ENCODE measurements around the gene SLIT1.
A peak's percentile ranks its signal among the peaks of the same experiment; 100 is the strongest.

The SLIT1 gene

DNA sequence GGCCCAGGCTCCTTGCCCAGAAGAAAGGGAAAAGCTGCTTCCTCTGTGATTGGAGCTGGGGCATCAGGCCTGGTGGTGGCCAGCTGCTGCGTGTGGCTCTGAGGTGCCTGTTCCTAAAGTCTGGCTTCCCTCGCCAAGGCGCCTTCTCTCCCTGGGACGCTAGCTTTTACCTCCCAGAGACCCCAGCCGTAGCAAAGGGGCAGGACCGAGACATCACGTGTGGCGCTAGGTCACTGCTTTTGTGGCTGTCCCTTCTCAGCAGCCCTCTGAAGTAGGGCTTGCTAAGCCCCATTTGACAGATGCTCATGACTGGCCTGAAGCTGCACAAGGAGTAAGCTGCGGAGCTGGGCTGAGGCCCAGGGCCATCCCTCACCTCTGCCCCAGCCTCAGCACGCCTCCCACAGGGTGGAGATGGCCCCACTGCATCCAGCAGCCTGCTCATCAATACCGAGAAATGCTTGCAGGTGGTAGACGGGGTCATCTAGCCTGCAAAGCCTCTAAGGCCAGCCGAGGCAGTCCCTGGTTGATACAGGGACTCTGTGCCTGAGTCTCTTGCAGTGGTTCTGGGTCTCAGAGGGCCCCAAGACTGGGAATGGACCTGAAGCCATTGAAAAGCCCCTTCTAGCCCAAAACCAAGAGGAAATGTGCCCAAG lies 182.5 kb downstream of the SLIT1 start:
- DNase-seq (ENCODE audit: low read depth, low spot score) = no peak

DNA sequence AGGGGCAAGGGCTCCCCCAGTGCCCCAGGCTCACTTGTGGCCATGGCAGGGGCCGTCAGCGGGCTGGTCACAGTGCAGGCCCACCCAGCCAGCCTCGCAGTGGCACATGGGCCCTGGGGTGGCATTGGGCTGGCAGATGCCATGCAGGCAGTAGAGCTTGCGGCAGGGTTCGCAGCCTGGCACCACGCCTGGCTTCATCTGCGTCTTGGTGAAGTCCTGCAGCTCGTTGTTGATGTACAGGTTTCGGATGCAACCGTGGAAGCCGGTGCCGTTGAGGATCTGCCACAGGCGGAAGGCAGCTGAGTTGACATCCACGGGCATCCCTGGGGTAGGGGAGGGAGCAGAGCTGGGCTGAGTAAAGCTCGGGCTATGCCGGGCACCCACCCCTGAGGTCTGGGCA lies 183.1 kb downstream of the SLIT1 start:
- no peak for DNase-seq (ENCODE audit: low read depth, low spot score)

DNA sequence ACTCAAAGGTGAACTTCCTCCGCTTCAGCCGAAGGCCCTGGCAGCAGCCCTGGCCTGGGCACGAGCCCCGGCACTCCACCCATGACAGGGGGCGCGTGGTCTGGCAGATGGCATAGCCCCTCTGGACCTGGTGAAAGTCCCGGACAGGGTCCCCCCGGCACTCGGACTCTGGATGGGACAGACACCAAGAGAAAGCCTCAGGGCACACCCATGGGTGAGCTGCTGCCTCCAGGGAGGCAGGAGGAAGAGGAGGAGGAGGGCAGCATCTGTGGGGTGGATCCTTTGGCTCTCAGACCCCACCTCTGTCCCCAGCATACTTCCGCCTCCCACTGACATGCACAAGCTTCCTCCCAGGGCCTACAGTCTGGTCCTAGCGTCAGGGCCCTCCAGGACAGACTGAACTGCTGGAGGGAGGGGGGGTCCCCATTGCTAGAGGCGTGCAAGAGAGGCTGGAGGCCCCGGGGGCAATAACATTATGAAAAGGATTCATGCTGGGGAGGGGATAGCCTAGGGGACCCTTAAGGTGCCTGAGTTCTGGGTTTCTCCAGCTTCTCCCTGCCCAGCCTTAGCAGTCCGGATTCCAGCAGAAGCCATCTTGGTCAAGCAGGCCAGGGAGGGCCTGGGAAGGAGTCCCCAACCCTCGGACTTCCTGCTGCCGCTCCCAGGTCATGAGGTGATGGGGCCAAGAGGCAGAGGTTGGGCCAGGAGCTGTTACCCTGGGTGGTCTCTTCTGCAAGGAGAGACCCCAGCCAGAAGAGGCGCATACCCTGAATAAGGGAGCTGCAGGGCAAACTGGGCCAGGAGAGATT lies 184.4 kb downstream of the SLIT1 start:
- no peak for DNase-seq (ENCODE audit: low read depth, low spot score)

GRCh38 chr10:97000487-97001182 lies 185.1 kb downstream of the SLIT1 start:
- DNase-seq (ENCODE audit: low read depth, low spot score) = no peak

DNA sequence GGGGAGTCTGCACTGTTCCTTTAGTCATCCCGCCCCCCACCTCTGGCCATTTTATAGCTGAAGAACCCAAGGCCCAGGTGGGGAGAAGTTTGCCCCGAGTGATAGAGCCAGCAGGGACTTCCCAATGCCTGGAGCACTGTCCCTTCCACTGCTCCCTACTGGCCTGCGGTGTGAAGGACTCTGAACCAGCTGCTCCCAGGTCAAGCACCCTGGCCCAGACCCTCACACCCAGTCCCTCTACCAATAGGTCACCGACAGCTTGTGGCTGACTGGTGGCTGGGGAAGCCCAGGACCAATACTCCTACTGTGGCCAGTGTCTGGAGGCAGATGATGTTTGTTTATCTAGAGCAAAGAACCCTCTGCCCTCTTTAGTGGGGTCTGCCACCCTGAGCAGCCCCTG lies 185.8 kb downstream of the SLIT1 start:
- no peak for DNase-seq (ENCODE audit: low read depth, low spot score)

- DNase-seq (ENCODE audit: low read depth, low spot score) = no peak
These were observed 186.4 kb downstream of the SLIT1 start for GRCh38 chr10:96999337-96999736.

DNA sequence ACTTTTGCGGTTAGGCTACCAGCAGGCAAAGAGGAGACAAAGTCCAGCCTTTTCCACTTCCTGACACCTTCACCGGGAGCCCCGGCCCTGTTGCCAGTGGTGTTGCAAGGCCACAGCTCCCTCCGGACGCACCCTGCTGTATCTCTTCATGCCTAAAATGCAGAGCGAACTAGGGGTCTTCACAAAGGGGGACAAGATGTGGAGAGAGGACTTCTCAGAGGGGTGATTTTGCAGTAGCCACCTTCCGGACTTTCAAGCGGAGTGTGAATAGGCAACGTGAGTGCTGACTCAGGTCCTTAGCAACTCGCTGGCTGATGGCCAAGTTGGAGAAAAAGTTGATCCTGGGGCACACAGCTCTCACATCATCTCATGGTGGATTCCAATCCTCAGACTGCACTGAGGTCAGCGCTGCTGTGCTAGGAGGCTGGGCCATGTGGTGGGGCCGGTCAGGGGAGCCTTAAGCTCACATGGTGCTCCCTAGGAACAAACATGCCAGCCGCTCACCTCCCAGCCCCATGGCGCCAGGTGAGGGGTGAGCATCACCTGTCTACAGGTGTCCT lies 187.3 kb downstream of the SLIT1 start:
- DNase-seq (ENCODE audit: low read depth, low spot score) = no peak

DNA sequence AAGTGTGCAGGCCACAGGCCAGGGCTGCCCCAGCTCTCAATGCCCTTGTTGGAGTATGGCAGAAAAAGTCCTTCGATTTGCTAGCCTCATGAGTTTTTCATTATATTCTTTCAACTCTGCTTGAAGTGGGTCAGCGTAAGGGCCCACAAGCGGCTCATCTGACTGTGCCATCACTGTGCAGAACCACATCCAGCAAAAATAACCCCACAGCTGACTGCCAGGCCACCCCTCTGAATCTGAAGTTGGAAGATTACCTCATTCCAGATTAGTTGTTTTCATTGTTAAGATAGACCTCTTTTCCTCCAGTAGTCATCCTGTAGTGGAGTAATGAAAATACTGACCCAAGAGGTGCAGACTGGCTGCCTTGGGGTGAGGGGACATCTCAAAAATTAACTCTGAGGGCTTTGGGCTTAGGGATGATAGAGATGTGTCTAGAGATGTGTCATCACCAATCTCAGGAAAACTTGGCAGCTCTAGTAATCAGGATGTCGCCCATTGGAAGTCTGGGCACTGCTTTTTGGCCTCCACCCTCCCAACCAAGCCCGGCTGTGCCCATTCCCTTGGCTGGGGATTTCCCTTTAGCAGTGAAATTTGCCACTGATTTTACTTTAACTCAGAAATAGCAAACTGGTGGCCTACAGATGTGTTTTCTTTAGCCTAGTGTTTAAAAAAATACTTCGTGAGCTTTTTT lies 189.3 kb downstream of the SLIT1 start:
- DNase-seq (ENCODE audit: low read depth, low spot score) = no peak

- DNase-seq (ENCODE audit: low read depth, low spot score) = no peak
These were observed 189.9 kb downstream of the SLIT1 start for GRCh38 chr10:96995851-96996250.

GRCh38 chr10:96992721-96993120 lies 193.0 kb downstream of the SLIT1 start:
- DNase-seq (ENCODE audit: low read depth, low spot score) = no peak

GRCh38 chr10:96991313-96991841 lies 194.4 kb downstream of the SLIT1 start:
- no peak for DNase-seq (ENCODE audit: low read depth, low spot score)

GRCh38 chr10:96988426-96988825 lies 197.3 kb downstream of the SLIT1 start:
- no peak for DNase-seq (ENCODE audit: low read depth, low spot score)

- DNase-seq (ENCODE audit: low read depth, low spot score) = no peak
These were observed 197.9 kb downstream of the SLIT1 start for GRCh38 chr10:96987842-96988175.

DNA sequence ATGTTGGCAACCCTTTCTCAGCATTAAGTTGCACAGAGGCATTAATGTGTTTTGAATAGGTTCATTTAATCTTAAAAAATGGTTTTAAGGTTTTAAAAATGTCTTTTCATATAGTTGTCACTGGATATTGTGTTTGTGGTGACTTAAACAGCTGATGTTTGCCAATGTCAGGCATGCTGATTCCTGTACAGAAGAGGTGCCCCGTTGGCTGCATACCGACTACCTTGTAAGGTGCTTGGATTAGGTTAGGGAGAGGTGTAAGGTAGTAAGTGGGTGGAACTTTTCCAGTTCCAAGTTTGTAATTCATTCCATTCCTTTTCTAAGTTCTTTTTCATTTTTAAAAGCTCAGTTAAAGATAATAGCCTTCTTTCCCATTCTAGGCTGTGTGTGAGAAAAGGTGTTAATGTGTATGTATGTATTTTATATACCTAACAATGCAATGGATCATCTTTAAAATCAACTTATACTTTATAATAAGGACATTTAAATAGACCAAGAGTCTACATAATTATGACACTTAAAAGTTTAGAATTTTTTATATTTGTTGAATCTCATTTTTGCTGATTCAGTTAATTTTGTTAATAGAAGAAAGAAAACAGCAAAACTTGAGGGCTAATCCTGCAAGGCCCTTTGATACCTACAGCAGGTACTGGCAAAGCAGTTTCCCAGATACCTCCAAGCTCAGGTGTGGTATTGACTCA lies 198.5 kb downstream of the SLIT1 start:
- no peak for DNase-seq (ENCODE audit: low read depth, low spot score)

DNA sequence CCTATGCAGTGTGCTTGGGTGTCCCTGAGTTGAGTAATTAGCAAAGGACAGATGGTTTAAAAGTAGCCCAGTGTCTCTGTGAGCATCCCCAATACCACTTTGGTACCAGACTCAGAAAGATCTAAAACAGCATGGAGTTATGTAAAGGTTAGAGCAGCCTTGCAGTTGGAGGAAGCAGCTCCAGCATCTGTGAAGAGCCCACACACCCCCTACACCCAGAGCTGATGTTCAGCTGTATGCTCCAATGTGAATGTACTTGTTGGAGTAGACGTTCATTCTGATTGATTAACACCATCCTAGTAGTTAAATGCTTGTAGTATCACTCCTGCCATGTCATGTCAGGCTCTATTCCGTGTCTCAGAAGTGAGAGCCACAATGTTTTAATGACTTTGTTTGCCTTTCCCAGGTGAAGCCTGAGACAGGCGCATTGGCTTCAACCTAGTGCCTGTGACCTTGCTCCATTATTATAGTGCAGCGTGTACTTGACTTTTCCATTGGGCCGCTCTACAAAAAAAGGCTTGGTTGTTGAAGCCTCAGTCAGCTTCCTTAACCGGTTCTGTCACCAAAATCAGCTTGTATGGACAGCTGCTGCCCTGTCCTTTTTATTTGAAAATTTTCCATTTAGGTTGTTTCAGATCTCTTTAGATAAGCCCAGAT lies 199.4 kb downstream of the SLIT1 start:
- DNase-seq (ENCODE audit: low read depth, low spot score) = no peak

GRCh38 chr10:96984541-96985131 lies 201.1 kb downstream of the SLIT1 start:
- DNase-seq (ENCODE audit: low read depth, low spot score) = peak; percentile 15

DNA sequence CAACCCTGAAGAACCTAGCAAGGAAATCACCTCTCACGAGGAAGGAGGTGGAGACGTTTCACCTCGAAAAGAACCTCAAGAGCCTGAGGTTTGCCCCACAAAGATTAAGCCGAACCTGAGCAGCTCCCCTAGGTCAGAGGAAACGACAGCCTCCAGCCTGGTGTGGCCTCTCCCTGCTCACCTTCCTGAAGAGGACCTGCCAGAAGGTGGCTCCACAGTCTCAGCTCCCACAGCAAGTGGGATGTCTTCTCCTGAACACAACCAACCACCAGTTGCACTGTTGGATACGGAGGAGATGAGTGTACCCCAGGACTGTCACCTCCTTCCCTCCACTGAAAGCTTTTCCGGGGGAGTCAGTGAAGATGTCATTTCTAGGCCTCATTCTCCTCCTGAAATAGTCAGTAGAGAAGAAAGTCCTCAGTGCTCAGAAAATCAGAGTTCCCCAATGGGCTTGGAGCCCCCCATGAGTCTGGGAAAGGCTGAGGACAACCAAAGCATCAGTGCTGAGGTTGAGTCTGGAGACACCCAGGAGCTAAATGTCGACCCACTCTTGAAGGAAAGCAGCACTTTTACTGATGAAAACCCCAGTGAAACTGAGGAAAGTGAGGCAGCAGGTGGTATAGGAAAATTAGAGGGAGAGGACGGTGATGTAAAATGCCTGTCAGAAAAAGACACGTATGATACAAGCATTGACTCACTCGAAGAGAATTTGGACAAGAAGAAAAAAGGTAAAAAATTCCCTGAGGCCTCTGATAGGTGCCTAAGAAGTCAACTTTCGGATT lies 203.4 kb downstream of the SLIT1 start:
- DNase-seq (ENCODE audit: low read depth, low spot score) = no peak

GRCh38 chr10:96978621-96979154 lies 207.1 kb downstream of the SLIT1 start:
- no peak for DNase-seq (ENCODE audit: low read depth, low spot score)

GRCh38 chr10:96975136-96975535 lies 210.6 kb downstream of the SLIT1 start:
- DNase-seq (ENCODE audit: low read depth, low spot score) = no peak

Measured in iPS DF 19.7 (cell line).